GM13977 (cell line): ENCODE results near the gene CST3.

Experiments used
- DNase-seq: peaks from one replicate; pipeline ENCODE4 v3.0.0; 2012; ENCODE audit warnings: low spot score
- CTCF ChIP-seq: IDR thresholded peaks from 2 replicates; pipeline ENCODE4 v1.5.1; 2012; ENCODE audit warnings: mild to moderate bottlenecking, control low read depth; ENCODE audit not compliant: insufficient read depth; ENCODE audit errors: extremely low read depth, missing control alignments
- in situ Hi-C: fragments of 300-500 bp; cut with MboI; formaldehyde crosslinking; loops from one replicate; pipeline ENCODE4 v1.12.0; 2022; ENCODE audit warnings: low sequenced_read_pairs, low pct_unique_long_range_greater_than_20kb, mixed read lengths, inconsistent platforms; ENCODE audit not compliant: unreplicated experiment

Gene CST3

GRCh38 chr20:23609486-23610109, 28.2 kb downstream of the CST3 start:
- in situ Hi-C loops: loop anchor here (10.0 kb wide), 1 partner anchor 165 kb away; no protein-coding TSS in a partner anchor
- TF ChIP-seq CTCF: no peak
- DNase-seq: no peak

GRCh38 chr20:23608251-23608846, 29.4 kb downstream of the CST3 start:
- no peak for DNase-seq
- in situ Hi-C loops: loop anchor here (10.0 kb wide), 1 partner anchor 164 kb away; no protein-coding TSS in a partner anchor
- TF ChIP-seq CTCF: no peak

GRCh38 chr20:23607497-23608245, 30.1 kb downstream of the CST3 start:
- DNase-seq: no peak
- TF ChIP-seq CTCF: no peak
- in situ Hi-C loops: loop anchor here (10.0 kb wide), 1 partner anchor 163 kb away; no protein-coding TSS in a partner anchor

- in situ Hi-C loops: loop anchor here (10.0 kb wide), 1 partner anchor 162 kb away; no protein-coding TSS in a partner anchor
- peak; percentile 86 for DNase-seq
- peak; percentile 95 for TF ChIP-seq CTCF
Observed at GRCh38 chr20:23606652-23607049, 31.1 kb downstream of the CST3 start.

- in situ Hi-C loops: loop anchor here (10.0 kb wide), 1 partner anchor 161 kb away; no protein-coding TSS in a partner anchor
- no peak for DNase-seq
- TF ChIP-seq CTCF: no peak
Observed at GRCh38 chr20:23605867-23606651, 31.7 kb downstream of the CST3 start, which contains the start of gene CST9. TSS of gene CST9 (minus strand) at chr20:23605917. CDS start at chr20:23605864, 53 bp downstream.

- in situ Hi-C loops: loop anchor here (10.0 kb wide), 1 partner anchor 160 kb away; no protein-coding TSS in a partner anchor
- DNase-seq: no peak
- no peak for TF ChIP-seq CTCF
Observed at GRCh38 chr20:23604306-23604705, 33.4 kb downstream of the CST3 start.
